ENCODE data around the gene AFMID. TPM values are rescaled to one million over a fixed set of nuclear protein-coding genes. Genes with fewer than 3 reads are reported as not detected.

Gene AFMID
- total and polyA plus RNA-seq, 2 of the 13 experiments (the other 11 are each of a cell fraction or from before 2014, with no cell fraction given), result 249 to 270 TPM

GRCh38 chr17:78140169-78141051 lies 46.8 kb upstream of the AFMID start (continued):
- TF ChIP-seq ZNF326 (CRISPR knock-in tag; IDR thresholded peaks at IDR 0.05; ENCODE audit: borderline replicate concordance) (no peak), MTA3 (CRISPR knock-in tag; IDR thresholded peaks at IDR 0.05) (no peak), KLF9 (CRISPR knock-in tag; IDR thresholded peaks at IDR 0.05; ENCODE audit: low read depth) (no peak), ZBTB38 (CRISPR knock-in tag; IDR thresholded peaks at IDR 0.05) (peak; percentile 91), ATF3 (CRISPR knock-in tag; IDR thresholded peaks at IDR 0.05) (no peak), SALL1 (CRISPR knock-in tag; IDR thresholded peaks at IDR 0.05) (peak; percentile 74), POLR2AphosphoS2 (IDR thresholded peaks at IDR 0.05; ENCODE audit: low read depth, low read length) (no peak), HNRNPK (IDR thresholded peaks at IDR 0.05; ENCODE audit: low read depth, low read length, poor library complexity, severe bottlenecking) (peak; percentile 80), HOXD1 (CRISPR knock-in tag; IDR thresholded peaks at IDR 0.05) (no peak), ZNF614 (CRISPR knock-in tag; IDR thresholded peaks at IDR 0.05; ENCODE audit: borderline replicate concordance) (no peak), ZHX1 (CRISPR knock-in tag; IDR thresholded peaks at IDR 0.05; ENCODE audit: low read depth) (peak; percentile 49; the same call in 1 of the 2 replicates), ZNF879 (CRISPR knock-in tag; IDR thresholded peaks at IDR 0.05) (no peak), ZSCAN31 (CRISPR knock-in tag; IDR thresholded peaks at IDR 0.05; ENCODE audit: low read depth) (0 out of 2 replicates have a peak, but pooled peaks have one; percentile 28), DR1 (CRISPR knock-in tag; IDR thresholded peaks at IDR 0.05) (peak; percentile 50; the same call in 1 of the 2 replicates), NONO (IDR thresholded peaks at IDR 0.05) (no peak), NONO (CRISPR knock-in tag; conservative IDR thresholded peaks at IDR 0.05) (no peak), ZNF557 (CRISPR knock-in tag; IDR thresholded peaks at IDR 0.05) (no peak), FOXM1 (CRISPR knock-in tag; IDR thresholded peaks at IDR 0.05) (no peak), NFIC (IDR thresholded peaks at IDR 0.05; ENCODE audit: low read length) (no peak), ELK4 (CRISPR knock-in tag; IDR thresholded peaks at IDR 0.05; ENCODE audit: borderline replicate concordance) (no peak)

Measured in HepG2 (cell line).